Measurements from ENCODE around the gene PNMA6E.
"Not testable (repeated sequence)": the region's sequence is repeated elsewhere in the genome, so short reads cannot be mapped to it uniquely, and the experiment has no call there.

PNMA6E gene

DNA sequence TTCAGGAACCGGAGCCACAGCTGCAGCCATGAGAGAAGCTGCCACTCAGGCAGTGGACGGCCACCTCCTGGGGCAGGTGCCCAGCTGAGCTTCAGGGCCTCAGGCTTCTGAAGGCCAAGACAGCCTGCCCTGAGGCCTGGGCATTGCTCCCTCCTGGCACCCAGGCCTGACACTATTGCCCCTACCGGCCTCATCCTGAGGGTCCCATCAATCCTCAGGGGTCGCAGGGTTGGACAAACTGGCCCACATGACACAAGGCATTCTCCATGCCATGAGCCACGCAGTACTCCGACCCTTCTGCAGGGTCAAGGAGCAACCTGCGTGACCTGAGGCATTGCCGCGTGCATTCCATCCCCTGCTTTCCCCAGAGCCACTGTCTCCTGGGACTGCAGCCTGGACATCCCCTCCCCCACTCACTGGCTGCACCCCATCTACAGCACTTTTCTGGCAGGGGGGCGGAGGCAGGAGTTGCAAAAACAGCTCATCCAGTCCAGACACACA lies 7.1 kb upstream of the PNMA6E start:
- no peak for DNase-seq (ENCODE audit: low spot score)

DNA sequence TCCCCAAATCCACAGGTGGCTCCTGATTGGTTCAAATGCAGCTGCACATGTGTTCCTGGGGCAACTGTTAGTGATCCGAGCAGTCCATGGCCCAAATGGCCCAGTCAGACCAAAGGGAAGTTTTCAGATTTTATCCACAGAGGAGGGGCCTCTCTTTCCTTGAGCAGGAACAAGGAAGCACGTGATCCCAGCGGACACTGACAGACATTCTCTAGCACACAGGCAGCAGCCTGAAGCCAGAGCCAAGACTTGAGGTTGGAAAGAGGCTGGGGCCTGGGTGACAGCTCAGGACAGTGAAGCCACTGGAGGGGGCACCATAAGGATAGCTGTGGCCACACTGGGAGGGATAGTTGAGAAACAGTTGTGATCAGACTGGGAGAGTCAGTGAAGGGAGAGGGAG lies 6.6 kb upstream of the PNMA6E start:
- DNase-seq (ENCODE audit: low spot score), result no peak

DNA sequence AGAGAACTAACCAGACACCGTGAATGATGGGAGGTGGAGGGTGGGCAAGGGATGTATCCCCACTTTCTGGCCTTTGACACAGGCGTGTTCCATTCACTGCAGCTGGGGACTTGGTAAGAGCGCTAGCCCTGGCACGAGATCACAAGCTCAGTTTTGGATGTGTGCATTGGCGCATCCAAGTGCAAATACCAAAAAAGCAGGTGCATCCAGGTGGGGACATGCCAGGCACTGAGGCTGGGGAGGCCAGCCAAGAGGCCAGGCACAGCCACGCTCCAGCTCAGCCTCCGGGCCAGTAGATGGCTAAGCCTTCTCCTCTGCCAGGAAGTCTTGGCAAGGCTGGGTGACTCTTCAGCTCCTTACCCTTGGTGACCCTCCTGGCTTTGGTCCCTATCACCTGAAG lies 5.8 kb upstream of the PNMA6E start:
- no peak for DNase-seq (ENCODE audit: low spot score)

DNA sequence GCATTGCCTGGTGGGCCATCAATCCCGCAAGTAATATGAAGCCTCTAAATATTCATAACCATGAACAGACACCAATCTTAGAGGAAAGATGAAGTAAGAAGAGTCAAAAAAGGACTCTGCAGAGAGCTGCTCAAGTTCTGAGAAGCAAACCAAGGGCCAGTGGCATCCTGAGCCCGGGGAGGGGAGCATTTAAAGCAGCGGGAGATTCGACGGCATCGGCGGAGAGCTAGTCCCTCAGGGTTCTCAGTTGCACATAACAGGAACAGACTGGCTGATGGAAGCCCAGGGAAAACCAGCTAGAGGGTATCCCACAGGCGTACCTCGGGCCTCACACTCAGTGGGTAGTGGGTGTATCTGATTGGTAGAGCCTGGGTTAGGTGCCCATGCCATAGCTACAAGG lies 4.9 kb upstream of the PNMA6E start:
- no peak for DNase-seq (ENCODE audit: low spot score)

DNA sequence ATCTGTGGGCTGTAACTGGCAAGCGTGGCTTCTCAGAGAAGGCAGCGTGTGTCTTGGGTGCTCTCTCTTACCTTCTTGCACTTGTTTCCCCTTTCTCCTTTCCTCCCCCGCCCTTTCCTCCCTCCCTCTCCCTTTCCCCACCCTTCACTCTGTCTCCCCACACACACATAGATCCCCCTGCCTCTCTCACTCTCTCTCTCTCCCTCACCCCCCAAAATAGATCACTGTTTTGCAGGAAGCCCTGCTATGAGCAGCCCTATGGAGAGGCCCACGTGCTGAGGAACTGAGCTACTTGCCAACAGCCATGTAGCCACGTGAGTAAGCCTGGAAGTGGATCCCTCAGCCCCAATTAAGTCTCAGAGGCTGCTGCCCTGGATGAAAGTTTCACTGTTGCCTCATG lies 4.3 kb upstream of the PNMA6E start:
- DNase-seq (ENCODE audit: low spot score), result no peak

DNA sequence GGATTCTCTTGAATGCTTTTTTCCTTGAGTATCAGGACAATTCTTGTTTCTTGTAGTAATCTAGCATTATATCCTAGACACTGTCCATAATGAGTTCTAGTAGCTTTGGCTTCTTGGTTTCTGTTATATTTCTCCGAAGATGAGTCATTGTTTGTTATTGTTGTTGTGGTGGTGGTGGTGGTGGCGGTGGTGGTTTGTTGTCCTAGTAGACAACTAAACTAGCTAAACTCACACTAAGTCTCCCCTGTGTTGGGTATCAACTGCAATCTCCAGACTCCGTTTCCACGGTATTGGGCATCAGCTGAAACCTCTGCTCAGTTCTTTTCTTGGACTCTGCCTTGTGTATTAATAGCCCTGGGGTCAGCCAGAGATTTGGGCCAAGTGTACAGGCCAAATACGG lies 3.2 kb upstream of the PNMA6E start:
- DNase-seq (ENCODE audit: low spot score), result not testable (repeated sequence)

DNA sequence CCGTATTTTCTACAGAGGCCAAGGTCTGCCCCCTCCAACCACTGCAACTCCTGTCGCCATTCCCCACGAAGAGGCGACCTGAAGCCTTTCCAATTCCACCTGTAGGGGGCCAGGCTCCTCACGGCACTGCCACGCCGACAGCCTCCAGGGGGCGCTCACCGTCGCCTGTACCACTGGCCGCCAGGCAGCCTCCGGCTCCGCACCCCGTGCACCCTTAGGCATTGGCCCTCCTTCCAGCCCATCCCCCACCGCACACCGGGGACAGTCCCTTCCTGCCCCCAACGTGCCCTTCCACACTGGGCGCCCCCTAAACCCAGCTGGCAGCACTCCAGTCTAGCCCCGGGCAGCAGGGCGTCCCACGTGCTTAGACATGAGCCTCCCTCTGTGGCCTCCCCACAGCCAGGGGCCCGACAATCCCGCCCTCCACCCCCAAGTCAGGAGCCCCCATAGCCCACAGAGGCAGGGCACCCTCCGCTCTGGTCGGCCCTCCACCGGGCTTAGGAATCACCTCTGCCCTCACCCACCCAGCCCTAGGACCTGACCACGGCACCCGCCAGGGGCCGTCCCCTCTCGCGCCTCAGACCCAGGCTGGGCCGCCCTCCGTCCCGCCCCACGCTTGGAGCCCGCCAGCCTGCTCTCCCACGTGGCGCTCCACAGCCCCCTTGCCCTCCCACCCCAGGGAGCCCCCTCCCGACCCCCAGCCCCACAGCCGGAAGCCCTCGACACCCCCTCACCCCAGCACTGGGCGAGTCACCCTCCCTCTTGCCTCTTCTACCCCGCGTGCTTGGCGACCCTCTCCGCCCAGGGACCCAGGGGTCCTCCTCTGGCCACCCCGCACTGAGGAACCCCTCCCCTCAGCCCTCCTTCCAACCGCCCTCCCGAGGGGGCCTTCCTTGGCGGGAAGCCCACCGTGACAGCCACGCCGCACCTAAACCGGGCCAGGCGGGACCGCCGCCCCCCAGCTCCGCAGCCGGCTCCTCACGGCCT lies 711 bp downstream of the PNMA6E start:
- DNase-seq (ENCODE audit: low spot score), result peak; percentile 31

DNA sequence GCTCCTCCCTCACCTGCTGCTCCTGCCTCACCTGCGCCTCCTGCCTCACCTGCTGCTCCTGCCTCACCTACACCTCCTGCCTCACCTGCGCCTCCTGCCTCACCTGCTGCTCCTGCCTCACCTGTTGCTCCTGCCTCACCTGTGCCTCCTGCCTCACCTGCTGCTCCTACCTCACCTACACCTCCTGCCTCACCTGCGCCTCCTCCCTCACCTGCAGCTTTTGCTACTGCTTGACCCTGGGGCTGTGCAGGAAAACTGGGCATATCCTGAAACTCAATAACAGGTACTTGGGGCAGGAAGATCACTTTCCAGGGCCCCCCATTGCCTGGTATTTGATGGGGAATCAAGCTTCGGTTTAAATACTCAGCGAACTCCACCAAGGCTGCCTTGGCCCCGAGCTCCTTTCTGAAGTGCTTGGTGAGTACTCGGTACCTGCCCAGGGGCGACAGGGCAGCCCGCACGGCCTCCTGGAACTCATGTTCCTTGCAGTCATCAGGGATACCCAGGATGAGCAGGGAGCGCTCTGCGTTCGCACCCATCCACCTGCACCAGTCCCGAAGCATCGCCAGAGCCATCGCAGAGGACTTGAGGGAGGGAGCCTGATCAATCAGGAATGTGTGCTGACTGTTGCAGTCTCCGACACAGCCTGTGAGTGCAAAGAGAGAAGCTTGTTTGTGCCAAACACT lies 2.7 kb downstream of the PNMA6E start:
- no peak for DNase-seq (ENCODE audit: low spot score)

DNA sequence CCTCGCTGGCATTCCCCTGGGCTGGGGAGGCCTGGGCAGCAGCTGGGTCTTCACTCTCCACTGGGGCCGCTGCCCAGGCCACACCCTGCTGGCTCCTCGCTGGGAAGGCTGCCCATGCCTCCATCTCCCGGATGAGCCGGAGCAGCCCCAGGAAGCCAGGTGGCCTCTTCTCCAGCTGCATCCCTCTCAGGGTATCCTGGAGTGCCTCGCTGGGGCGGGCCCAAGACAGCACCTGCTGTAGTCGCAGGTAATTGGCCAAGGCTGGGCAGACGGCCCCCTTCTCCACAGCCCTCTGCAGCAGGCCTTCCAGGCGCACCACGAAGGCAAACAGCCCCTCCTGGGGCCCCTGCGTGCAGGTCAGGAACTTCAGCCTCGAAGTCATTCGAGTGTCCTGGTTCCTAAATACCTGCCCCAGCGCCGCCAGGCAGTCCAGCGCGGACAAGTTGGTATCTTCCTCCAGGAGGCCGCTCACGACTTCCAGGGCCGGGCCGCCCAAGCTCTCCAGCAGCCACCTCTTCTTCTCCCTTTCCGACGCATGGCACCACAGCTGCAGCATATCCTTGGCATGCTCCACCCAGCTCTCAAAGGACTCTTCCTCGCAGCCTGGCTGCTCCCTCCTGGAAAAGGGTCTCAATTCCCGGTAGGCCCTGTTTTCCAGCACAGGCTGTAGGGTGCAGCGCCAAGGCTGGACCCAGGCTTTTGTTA lies 3.7 kb downstream of the PNMA6E start:
- no peak for DNase-seq (ENCODE audit: low spot score)

DNA sequence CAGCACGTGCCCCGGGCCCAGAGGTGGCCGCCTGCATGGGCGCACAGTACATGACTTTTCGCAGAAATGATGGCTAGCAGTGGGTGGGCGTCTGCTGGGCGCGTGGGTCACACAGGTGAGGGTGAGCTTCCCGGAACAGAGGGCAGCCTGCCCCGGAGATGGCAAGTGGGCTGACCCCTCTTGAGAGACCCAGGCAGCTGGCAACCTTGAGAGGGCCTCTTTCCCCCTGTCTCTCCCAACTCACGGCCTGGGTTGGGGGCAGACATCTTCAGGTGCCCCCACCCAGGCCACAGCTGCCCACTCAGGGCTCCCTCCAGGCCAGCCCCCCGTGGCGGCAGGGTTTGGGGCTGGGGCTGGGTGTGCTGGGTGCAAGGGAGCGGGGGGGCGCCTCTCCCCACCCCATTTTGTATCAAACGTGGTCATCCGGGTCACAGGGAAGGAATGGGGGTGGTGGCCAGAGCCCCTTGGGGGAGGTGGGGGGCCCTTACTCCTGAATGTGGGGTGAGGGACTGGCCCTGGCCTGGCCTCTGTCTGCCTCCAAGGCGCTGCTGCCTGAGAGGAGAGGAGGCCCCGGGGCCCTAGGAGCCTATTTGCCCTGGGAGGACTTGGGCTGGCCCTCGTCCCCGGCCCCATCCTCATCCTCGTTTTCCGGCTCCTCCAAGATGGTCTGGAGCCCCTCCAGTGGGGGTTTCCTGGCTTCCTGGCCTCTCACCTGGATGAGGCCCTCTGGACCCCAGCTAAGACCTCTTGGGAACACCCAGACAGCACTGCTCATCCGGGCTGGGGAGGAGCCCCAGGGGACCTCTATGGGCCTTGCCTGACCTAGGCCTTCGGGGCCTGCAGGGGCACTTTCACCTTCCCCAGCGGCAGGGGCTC lies 4.6 kb downstream of the PNMA6E start:
- no peak for DNase-seq (ENCODE audit: low spot score)

DNA sequence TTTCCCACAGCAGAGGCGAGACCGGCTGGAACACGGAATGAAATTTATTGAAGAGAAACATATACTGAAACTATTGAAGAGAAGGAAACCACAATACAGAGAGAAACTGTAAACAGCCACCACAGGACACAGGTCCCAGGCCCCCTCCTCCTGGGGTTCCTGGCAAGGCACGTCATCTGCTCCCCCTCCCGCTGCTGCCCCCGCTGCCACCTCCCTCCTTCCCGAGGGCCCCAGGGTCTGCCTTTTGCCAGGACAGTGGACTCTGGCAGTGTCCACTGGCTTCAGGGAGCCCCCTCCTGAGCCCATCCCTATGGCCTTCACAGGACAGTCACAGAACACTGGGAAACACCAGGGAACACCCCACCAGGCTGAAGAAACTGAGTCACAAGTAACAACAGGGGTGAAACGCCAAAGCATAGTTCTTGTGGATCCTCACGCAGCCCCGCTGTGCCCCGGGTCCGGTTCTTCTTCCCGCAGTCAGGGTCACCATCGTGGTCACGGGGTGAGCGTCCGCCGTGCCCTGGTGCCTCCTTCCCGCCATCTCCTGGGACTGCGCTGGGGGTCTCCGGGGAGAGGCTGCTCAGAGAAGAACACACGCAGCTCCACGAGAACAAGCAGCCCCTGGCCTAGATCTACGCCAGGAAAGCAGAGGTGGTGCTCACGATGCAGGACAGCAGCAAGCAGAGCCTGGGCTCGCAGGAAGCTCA lies 5.4 kb downstream of the PNMA6E start:
- DNase-seq (ENCODE audit: low spot score), result no peak

DNA sequence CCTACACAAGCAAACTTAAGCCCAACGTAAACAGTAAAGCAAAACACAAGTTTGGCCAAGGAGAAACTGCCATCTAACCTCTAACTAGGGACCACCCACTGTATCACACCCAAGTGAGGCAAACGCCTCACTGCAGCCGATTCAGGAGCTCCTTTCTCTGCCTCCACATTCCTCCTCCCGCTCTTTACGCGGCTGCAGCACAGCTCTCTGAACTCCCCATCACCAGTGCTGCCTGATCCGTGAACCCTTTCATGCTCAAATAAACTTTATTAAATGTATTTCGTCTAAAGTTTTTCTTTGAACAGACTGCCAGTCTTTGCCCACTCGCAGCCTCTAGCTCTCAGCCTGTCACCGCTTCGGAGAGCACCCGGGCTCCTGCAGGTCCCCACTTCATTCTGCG lies 6.5 kb downstream of the PNMA6E start:
- no peak for DNase-seq (ENCODE audit: low spot score)

DNA sequence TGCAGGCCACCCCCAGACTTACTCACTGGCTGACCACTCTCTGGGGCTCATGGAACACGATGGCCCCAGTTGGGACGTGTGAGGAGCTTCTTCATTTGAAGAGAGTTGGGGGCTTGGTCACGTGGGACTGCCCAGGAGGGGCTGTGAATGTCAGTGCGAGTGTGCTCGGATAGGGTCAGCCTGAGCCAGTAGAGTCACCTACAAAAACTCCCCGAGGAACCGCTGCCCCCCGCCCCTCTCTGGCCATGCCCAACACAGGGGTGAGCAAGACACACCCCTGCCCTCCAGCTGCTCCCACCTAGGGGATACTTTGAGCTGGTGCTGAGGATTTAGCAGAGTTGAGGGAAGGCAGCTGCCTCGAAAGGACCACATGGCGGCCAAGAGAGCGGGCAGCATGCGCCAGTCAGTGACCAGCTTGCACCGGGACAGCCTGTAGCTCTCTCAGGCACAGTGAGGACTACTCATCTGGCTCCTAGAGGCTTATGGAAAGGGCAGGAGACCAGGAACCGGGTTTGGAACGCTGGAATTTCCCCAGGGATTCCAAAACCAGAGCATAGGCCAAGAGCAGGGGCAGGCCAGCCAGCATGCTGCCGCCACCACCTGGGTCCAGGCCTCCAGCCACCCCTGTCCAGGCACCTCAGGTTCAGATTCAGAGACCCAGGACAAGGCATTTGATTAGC lies 8.4 kb downstream of the PNMA6E start:
- DNase-seq (ENCODE audit: low spot score), result no peak

DNA sequence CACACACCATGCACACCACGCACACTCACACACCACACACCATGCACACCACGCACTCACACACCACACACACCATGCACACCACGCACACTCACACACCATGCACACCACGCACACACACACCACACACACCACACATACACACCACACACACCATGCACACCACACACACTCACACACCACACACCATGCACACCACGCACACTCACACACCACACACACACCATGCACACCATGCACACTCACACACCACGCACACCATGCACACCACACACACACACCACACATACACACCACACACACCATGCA lies 11.7 kb downstream of the PNMA6E start:
- not testable (repeated sequence) for DNase-seq (ENCODE audit: low spot score)

DNA sequence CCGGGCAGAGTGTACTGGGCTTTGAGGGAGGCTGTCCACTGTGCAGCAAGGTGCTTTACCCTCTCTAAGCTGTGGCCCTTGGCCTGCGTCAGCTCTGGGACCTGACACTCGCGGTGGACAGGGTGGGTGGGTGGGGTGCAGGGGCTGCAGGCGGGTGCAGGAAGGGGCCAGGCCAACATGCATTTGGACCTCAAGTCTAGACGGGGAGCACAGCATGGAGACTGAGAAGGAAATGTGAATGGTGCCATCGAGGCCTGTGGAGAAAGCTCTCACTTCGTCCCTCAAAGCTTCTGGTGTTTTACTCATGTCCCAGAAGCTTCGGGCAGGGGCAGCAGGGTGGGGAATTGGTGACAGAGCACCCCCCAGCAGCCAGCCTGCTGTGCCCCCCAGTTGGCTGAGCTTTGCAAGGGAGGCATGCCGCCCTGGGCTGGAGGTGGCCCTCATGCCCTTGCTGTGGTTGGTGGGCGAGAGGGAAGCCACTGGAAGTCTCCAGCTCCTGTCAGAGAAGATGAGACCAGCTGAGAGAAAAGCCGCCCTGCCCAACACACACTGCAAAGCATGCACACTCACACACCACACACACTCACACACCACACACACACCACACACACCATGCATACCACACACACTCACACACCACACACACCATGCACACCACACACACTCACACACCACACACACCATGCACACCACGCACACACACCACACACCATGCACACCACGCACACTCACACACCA lies 12.3 kb downstream of the PNMA6E start:
- no peak for DNase-seq (ENCODE audit: low spot score)

DNA sequence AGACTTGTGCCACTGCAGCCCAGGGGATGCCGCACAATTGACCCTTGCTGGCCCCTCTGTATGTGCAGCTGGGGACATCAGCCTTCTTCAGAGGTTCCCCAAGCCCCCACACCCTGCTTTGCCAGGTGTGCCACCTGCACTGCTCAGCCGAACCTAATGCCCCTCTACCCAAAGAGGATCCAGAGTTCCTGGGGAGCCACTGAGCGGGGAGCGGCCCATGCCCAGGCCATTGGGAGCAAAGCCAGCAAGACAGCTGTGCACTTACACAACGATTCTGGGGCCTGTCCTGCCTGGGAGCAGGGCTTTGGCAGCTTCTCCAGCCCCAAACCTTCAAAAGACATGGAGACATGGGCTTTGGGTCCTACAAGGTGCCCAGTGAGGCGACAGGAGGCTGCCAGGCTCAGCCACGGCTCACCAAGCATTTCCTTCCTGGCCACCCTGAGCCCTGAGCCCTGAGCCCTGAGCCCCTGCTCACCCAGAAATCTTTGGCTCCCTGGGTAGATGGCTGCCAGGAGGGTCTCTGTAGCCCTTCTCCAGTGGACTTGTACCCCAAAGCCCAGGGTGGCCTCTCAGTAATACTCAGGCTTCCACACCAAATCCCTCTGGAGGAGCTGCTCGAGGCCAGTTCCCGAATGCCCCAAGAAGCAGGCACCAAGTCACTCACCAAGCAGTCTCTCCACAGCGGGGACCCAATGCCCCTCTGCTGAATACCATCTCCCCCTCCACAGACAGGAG lies 13.0 kb downstream of the PNMA6E start:
- no peak for DNase-seq (ENCODE audit: low spot score)

DNA sequence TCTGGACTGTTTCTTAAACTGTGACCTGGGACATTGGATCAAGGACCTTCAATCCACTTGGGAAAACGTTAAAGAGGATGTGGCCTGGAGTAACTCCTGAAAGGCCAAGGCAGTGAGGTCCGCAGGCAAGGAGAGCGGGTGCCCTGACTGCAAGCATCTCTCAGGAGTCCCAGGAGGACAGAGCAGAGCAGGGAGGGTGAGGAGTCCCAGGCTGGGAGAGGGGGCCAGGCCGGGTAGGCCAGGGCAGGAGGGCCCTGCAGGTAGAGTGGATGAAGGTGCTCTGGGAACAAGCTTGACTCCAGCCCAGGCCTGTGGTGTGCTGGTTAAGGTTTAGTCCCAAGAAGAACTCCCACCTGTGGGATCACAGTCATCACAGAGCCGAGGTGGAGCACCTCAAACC lies 13.8 kb downstream of the PNMA6E start:
- no peak for DNase-seq (ENCODE audit: low spot score)

DNA sequence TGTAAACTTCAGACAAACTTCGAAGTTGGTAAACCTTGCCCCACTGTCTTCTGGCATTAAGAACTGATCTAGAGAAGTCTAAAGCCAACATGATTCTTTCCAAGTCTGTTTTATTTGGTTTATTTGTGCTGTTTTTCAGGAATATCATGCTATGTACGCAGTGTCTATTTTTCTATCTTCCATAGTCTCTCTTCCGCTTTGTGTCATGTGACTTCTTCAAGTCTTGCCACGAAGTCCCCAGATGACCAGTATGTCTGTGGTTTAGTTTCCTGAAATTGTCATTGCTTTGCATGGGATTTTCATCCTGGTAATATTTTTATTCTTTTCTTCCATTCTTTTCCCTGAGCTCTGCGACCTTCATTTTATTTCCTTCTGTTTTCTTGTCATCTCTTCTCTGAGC lies 15.1 kb downstream of the PNMA6E start:
- DNase-seq (ENCODE audit: low spot score), result no peak

DNA sequence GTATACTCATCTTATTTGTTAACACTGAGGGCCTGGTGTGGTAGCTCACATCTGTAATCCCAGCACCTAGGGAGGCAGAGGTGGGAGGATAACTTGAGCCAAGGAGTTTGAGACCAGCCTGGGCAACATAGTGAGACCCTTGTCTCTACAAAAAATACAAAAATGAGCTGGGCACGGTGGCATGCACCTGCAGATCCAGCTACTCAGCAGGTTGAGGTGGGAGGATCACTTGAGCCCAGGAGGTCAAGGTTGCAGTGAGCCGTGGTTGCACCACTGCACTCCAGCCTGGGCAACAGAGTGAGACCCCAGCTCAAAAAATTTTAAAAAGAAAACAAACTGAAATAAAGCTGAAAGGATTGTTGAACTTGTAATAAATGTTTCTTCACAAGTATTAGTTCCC lies 16.2 kb downstream of the PNMA6E start:
- not testable (repeated sequence) for DNase-seq (ENCODE audit: low spot score)

Data from kidney tubule cell (primary cell).